ENCODE measurements around the gene ULK1.

Gene ULK1

DNA sequence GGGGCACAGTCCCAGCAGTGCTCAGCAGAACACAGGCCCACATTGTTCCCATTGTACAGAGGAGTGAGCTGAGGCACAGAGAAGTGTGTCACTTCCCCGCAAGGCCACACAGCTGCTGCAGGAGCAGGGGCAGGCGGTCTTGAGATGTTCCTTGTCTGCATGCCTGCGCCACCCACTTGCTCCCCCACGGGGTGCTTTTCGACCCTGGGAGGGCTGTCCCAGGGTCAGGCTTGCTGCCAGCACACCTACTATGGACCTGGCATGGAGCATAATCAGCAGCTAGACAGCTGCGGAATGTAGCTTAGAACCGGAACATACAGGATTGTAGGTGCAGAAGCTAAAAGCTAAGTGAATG is 47.5 kb downstream of the ULK1 start:
- Histone ChIP-seq H3K36me3 (ENCODE audit: control insufficient read depth, low read length) (peaks cover 60% of the 10 kb centered on the region), H3K9me2 (replicated peaks; ENCODE audit: control insufficient read depth, low read length) (no peaks in the 10 kb centered on the region), H4K20me1 (ENCODE audit: control insufficient read depth, insufficient read depth, low read depth, low read length) (no peaks in the 10 kb centered on the region)

GRCh38 chr12:131942671-131943070 is 48.2 kb downstream of the ULK1 start:
- Histone ChIP-seq H3K9me3 (ENCODE audit: control insufficient read depth, insufficient read depth, low read length) (no peaks in the 10 kb centered on the region), H3K27ac (ENCODE audit: low read depth, low read length) (no peak overlapping the region), H3K9me2 (replicated peaks; ENCODE audit: control insufficient read depth, low read length) (no peaks in the 10 kb centered on the region), H3K27me3 (ENCODE audit: control insufficient read depth, low read length) (no peaks in the 10 kb centered on the region), H3K4me1 (ENCODE audit: control insufficient read depth, low read length) (no peaks in the 10 kb centered on the region), H3K4me3 (ENCODE audit: low read length) (no peak overlapping the region), H3K79me2 (ENCODE audit: control insufficient read depth, low read length) (no peaks in the 10 kb centered on the region), H4K20me1 (ENCODE audit: control insufficient read depth, insufficient read depth, low read depth, low read length) (0 out of 2 replicates have a peak, but pooled peaks cover 3% of the 10 kb centered on the region), H3K4me2 (ENCODE audit: low read length) (no peak overlapping the region), H3K36me3 (ENCODE audit: control insufficient read depth, low read length) (peaks cover 58% of the 10 kb centered on the region), H3F3A (ENCODE audit: control insufficient read depth, insufficient read depth) (peaks cover 1% of the 10 kb centered on the region; the same call in 1 of the 2 replicates)
- no peak for TF ChIP-seq EZH2phosphoT487 (IDR thresholded peaks at IDR 0.05; ENCODE audit: borderline replicate concordance, low read length)
- TF ChIP-seq, protein P1, sequence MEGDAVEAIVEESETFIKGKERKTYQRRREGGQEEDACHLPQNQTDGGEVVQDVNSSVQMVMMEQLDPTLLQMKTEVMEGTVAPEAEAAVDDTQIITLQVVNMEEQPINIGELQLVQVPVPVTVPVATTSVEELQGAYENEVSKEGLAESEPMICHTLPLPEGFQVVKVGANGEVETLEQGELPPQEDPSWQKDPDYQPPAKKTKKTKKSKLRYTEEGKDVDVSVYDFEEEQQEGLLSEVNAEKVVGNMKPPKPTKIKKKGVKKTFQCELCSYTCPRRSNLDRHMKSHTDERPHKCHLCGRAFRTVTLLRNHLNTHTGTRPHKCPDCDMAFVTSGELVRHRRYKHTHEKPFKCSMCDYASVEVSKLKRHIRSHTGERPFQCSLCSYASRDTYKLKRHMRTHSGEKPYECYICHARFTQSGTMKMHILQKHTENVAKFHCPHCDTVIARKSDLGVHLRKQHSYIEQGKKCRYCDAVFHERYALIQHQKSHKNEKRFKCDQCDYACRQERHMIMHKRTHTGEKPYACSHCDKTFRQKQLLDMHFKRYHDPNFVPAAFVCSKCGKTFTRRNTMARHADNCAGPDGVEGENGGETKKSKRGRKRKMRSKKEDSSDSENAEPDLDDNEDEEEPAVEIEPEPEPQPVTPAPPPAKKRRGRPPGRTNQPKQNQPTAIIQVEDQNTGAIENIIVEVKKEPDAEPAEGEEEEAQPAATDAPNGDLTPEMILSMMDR (IDR thresholded peaks at IDR 0.05; ENCODE audit: low read depth, low read length, poor library complexity, severe bottlenecking), result no peak

More for the DNA sequence above, 47.5 kb downstream of the ULK1 start:
- Histone ChIP-seq H3K79me2 (ENCODE audit: control insufficient read depth, low read length) (no peaks in the 10 kb centered on the region), H3F3A (ENCODE audit: control insufficient read depth, insufficient read depth) (no peaks in the 10 kb centered on the region), H3K4me3 (ENCODE audit: low read length) (no peak overlapping the region), H3K4me2 (ENCODE audit: low read length) (no peak overlapping the region), H3K4me1 (ENCODE audit: control insufficient read depth, low read length) (no peaks in the 10 kb centered on the region), H3K27me3 (ENCODE audit: control insufficient read depth, low read length) (no peaks in the 10 kb centered on the region), H3K27ac (ENCODE audit: low read depth, low read length) (no peak overlapping the region), H3K9me3 (ENCODE audit: control insufficient read depth, insufficient read depth, low read length) (no peaks in the 10 kb centered on the region)
- TF ChIP-seq, protein P1 (IDR thresholded peaks at IDR 0.05; ENCODE audit: low read depth, low read length, poor library complexity, severe bottlenecking), result no peak

GRCh38 chr12:131943389-131943788 is 49.0 kb downstream of the ULK1 start:
- H3F3A ChIP-seq (ENCODE audit: control insufficient read depth, insufficient read depth), result peaks cover 8% of the 10 kb centered on the region
- H3K4me1 ChIP-seq (ENCODE audit: control insufficient read depth, low read length), result no peaks in the 10 kb centered on the region
- no peaks in the 10 kb centered on the region for H3K79me2 ChIP-seq (ENCODE audit: control insufficient read depth, low read length)
- no peaks in the 10 kb centered on the region for H3K9me3 ChIP-seq (ENCODE audit: control insufficient read depth, insufficient read depth, low read length)
- TF ChIP-seq, protein P1 (IDR thresholded peaks at IDR 0.05; ENCODE audit: low read depth, low read length, poor library complexity, severe bottlenecking), result no peak
- no peak for TF ChIP-seq EZH2phosphoT487 (IDR thresholded peaks at IDR 0.05; ENCODE audit: borderline replicate concordance, low read length)
- peaks cover 52% of the 10 kb centered on the region for H3K36me3 ChIP-seq (ENCODE audit: control insufficient read depth, low read length)
- H4K20me1 ChIP-seq (ENCODE audit: control insufficient read depth, insufficient read depth, low read depth, low read length), result 0 out of 2 replicates have a peak, but pooled peaks cover 3% of the 10 kb centered on the region
- H3K27ac ChIP-seq (ENCODE audit: low read depth, low read length), result no peak overlapping the region
- H3K9me2 ChIP-seq (replicated peaks; ENCODE audit: control insufficient read depth, low read length), result no peaks in the 10 kb centered on the region
- no peak overlapping the region for H3K4me2 ChIP-seq (ENCODE audit: low read length)
- no peaks in the 10 kb centered on the region for H3K27me3 ChIP-seq (ENCODE audit: control insufficient read depth, low read length)
- H3K4me3 ChIP-seq (ENCODE audit: low read length), result no peak overlapping the region

DNA sequence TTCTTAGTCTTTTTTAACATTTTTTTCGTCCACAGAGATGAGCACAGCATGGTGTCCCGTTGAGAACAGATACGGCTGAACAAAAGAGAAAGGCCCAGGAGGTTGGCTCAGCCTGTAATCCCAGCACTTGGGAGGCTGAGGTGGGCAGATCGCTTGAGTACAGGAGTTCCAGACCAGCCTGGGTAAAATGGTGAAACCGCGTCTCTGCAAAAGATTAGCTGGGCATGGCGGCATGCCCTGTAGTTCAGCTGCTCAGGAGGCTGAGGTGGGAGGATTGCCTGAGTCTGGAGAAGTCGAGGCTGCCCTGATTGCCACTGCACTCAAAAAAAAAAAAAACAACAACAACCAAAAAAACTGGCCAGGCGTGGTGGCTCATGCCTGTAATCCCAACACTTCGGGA is 49.5 kb downstream of the ULK1 start:
- Histone ChIP-seq H3K27me3 (ENCODE audit: control insufficient read depth, low read length) (no peaks in the 10 kb centered on the region), H3K9me3 (ENCODE audit: control insufficient read depth, insufficient read depth, low read length) (no peaks in the 10 kb centered on the region), H4K20me1 (ENCODE audit: control insufficient read depth, insufficient read depth, low read depth, low read length) (0 out of 2 replicates have a peak, but pooled peaks cover 3% of the 10 kb centered on the region), H3K27ac (ENCODE audit: low read depth, low read length) (no peak overlapping the region), H3K4me3 (ENCODE audit: low read length) (no peak overlapping the region), H3K4me2 (ENCODE audit: low read length) (no peak overlapping the region), H3K36me3 (ENCODE audit: control insufficient read depth, low read length) (peaks cover 52% of the 10 kb centered on the region), H3K9me2 (replicated peaks; ENCODE audit: control insufficient read depth, low read length) (no peaks in the 10 kb centered on the region), H3F3A (ENCODE audit: control insufficient read depth, insufficient read depth) (peaks cover 13% of the 10 kb centered on the region), H3K79me2 (ENCODE audit: control insufficient read depth, low read length) (no peaks in the 10 kb centered on the region), H3K4me1 (ENCODE audit: control insufficient read depth, low read length) (no peaks in the 10 kb centered on the region)
- TF ChIP-seq, protein P1 (IDR thresholded peaks at IDR 0.05; ENCODE audit: low read depth, low read length, poor library complexity, severe bottlenecking), result no peak
- no peak for TF ChIP-seq EZH2phosphoT487 (IDR thresholded peaks at IDR 0.05; ENCODE audit: borderline replicate concordance, low read length)
